Activated T-cell treated with anti-CD3 and anti-CD28 coated beads, Interleukin-2, amount 50 U/mL, for 48 hours (primary cell): Measurements from ENCODE around the gene TSPAN9.

Experiments used
- DNase-seq, 2 experiments: peaks; one replicate each; pipeline ENCODE4 v3.0.0-alpha.2; 2020

TSPAN9 gene

GRCh38 chr12:3128498-3129293, 51.5 kb downstream of the TSPAN9 start:
- DNase-seq: no peak

DNA sequence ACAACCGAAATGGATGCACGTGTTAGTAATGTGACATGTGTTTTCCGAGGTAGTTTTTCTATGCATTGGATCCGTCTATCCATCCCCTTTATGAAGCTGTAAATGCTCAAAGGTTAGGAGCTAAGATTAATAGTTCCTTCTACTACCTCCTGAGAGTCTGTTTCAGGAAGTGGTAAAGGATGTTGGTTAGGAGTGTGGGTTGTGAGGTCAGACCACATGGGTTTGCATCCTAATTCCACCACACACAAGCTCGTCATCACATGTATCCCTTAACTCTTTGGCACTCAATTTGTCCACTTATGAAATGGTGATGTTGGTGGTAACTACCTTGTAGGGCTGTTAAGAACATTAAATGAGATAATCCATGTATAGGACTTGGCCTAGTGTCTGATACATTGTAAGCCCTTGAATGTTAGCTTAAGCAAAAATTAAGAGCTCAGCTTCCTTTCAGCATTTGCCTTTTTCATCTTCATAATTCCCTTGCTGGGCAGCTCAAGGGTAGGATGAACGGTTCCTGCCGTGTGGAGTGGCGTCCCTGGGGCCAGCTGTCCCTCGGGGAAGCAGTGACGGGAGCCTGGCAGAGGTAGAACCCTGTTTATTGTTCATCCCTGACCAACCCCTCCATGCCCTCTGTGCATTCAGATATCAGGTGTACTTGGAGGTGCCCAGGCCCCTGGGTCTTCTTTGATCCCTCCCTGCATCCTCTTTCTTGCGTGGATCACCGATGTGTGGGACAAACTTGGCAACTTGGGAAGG, 52.3 kb downstream of the TSPAN9 start:
- peak; percentile 35 to 55 for DNase-seq

DNA sequence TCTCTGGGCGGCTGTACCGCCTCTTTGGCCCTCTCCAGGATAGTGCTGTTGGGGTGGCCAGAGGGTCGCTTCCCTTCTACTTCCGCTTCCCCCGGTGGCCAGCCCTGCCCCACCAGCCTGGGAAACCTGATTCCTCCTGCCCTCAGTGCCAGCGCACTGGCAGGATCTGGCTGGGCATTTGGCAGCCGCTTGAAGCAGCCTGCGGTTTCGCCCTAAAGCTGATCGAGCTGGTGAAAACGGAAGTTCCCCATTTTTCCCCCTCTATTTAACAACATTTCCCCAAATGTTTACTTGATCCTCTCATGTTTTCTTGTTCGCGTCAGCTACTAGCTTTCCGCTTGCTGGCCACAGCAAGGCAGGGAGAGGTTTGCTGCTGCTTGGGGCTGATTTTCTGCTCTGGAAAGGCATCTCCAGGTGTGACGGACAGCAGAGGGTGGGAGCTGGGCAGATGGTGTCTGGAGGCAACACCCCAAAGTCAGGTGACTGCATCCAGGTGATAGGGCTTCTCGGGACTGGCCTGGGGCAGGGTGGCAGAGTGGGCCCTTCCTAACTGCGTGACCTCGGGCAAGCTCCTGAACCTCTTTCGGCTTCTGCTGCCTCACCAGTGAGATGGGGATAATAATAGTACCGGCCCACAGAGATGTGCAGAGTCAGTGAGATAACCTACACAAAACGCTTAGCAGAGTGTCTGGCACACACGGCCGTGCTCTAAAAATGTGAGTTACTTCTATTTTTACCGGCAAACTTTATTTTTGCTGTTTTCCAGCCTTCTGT, 53.1 kb downstream of the TSPAN9 start:
- no peak for DNase-seq

- DNase-seq: no peak
These were observed 54.0 kb downstream of the TSPAN9 start for GRCh38 chr12:3131129-3131528.

DNA sequence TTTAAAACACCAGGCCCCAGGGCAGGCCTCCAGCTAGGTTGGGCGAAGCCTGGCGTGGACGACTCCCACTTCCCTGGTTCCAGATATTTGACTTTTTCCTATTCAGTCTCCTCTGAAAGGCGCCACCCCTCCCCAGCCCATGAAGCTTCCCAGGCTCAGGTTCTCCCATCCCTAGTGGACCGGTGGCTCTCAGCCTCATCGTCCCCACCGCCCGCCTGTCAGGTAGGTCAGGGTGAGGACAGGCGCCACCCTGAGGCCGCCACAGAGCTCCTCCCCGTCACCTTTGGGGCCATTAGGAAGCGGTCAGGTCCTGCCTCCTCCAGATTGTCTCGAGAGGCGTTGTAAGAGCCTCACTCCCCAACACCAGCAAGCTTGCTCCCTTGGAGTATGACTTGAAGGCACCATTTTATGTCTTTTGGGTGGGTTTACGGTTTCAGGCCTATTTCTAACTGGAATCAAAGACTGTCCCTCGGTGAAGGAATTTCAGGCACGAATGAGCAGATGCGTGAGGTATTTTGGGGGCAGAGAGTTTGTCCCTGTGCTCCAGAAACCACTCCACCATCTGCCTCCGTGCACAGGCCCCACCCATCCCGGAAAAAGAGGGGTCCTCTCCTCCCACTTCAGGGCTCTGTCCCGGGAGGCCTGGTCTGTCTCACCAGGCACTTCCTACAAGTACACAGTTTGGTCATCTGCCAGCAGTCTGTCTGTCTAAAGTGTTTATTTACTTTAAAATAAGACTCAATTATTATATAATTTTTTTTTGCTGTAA, 55.6 kb downstream of the TSPAN9 start:
- no peak for DNase-seq

DNA sequence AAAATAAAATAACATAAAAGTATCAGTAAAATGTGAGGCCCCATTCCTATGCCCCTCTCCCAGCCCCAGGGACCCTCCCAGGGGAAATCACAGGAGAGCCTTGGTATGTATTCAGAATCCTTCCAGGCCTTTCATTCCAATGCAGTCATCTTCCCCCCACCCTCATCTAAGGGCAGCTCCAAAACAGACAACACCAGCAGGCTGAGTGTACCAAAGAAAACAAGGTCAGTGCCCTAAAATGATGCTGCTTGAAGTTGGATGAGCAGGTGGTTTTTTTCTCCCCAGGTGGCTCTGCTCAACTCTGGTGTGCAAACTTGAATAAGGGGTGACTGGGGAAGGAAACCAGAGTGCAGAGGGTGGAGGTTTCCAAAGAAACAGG, 56.2 kb downstream of the TSPAN9 start:
- no peak for DNase-seq

- no peak for DNase-seq
These were observed 56.9 kb downstream of the TSPAN9 start for GRCh38 chr12:3134126-3134525.

- no peak for DNase-seq
These were observed 57.5 kb downstream of the TSPAN9 start for GRCh38 chr12:3134526-3135135.

DNA sequence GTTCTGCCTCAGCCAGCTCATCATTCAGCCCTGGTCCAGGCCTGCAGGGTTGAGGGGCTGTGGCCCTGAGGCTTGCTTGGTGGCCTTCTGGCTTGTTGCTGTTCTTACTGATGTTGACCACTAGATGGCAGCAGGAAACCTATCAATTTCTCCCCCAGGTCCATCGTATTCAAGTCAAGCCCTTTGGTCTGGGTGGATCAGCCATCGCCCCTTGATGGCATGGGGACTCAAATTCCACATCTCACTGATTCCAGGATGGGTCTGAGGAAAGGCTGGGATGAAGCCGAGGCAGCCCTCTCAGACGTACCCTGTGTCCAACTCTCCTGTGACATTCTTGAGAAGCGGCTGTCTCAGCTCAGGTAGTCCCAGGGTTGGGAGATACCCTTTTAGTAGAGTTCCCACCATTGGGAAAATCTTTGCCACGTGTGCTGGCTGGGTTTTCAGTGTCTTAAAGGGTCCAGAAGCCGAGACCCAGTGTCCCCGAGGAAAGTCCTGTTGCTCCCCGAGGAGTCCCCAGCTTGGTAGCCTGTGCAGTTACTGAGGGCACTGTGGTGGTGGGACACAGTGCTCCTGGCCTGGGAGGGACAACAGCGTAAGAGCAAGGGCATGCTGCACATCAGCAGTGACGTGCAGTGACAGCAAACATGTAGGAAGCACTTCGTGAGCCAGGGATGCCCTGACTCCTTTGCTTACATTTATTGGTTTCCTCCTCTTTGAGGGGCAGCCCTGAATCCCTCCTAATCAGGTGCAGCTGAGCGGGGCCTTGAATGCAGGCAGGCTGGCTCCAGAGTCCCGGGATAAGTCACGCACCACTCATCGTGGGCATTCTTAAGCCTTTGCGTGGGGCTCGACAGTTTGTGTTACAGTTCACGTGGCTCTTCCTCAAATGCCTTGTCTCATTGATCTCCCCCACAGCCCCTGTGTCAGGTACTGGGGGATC, 58.6 kb downstream of the TSPAN9 start:
- peak; percentile 49 to 52 for DNase-seq

- DNase-seq: no peak
These were observed 59.6 kb downstream of the TSPAN9 start for GRCh38 chr12:3136641-3137267.

- DNase-seq: no peak
These were observed 60.1 kb downstream of the TSPAN9 start for GRCh38 chr12:3137268-3137781.

DNA sequence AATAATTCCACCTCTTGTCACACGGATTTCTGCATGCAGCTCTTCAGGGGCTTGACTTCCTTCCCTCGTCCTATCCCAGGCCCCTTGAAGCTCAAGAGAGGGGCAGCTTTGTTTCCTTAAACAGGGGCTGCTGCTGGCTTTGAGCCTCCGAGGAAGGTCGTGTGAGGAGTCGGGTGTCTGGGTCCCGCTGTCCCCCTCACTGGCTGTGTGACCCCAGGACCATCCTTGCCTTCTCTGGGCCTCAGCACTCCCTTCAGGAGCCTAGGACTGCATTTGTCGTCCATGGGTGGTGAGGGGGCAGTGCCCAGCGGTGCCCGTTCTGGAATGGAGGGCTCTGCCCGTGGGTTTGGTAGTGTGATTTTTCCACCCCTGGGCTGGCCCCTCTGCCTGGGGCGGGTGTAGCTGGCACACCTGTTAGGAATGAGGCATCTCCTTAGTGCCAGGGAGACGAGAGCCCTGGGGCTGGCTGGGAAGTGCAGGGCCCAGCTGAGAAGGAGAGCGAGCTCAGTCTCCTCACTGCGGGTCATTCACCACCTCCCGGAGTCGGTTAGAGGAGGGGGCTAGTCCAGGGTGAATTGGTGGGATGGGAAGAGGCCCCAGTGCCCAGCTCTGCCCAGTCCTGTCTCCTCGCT, 60.8 kb downstream of the TSPAN9 start:
- no peak for DNase-seq

DNA sequence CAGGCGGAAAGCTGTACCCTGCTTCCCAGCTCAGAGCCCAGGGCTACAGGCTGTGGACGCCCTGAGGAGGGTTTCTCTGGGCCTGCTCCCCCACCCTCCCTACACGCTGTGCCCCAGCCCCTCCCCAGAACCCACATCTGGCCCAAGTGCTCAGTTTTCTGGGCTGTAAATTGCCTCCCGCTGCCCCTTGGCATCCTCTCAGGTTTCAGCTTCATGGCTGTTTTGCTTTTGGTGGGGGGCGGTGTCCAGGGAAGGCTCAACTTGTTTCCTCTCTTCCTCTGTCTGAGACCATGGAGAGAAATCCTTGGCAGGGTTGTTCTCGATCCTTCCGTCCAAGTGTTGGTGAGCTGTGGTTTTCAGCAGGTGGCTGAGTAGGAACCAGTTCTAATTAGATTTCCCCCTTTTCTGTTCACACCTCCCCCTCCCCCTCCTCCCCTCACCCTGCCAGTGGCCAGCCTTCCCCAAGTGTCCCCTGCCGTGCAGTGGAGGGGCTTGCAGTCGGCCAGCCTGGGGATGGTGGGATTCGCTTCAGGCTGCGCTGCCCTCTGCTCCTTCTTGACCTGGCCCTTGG, 61.8 kb downstream of the TSPAN9 start:
- no peak for DNase-seq

GRCh38 chr12:3139760-3140159, 62.6 kb downstream of the TSPAN9 start:
- DNase-seq: no peak

GRCh38 chr12:3140284-3140683, 63.1 kb downstream of the TSPAN9 start:
- no peak for DNase-seq

- DNase-seq: no peak
These were observed 64.5 kb downstream of the TSPAN9 start for GRCh38 chr12:3141339-3142321.

DNA sequence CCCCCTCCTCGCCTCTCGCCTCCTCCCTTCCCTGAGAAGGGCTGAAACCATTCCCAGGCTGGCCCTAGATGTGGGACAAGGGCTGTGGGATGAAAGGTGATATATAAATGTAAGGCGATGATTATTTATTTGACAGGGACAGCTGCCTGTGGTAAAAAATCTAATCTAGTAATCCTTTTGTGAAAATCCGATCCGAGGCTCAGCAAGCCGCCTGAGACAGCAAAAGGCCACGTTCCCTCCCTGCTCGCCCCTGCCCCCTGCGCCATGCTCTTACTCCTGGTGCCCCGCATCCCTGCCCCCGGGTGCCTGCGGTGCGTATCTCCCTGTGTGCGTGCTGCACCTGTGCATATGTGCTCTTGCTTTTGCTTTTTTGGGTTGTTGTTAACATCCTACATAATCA, 65.2 kb downstream of the TSPAN9 start:
- DNase-seq: no peak

DNA sequence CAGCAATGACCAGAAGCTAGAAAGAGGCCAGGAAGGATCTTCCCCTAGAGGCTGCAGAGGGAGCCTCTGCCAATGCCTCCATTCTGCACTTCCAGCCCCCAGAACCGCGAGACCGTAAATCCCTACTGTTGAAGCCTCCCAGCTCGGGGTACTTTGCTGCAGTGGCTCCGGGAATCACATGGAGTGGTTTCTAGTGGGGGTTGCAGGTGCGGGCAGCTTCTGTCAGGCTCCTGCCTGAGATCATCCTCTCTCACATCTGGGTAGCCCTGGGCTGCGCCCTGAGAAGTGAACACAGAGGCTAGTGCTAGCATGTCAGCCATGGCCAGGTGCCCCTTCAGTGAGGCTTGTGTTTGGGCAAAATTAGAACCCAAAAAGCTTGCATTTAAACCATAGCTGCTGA, 67.3 kb downstream of the TSPAN9 start:
- DNase-seq: no peak
